Transverse colon (tissue), 4 donors: ENCODE results near the gene CCDC74A. TPM values are rescaled to one million over a fixed set of nuclear protein-coding genes. Genes with fewer than 3 reads are reported as not detected.
"Not testable (repeated sequence)": the region's sequence is repeated elsewhere in the genome, so short reads cannot be mapped to it uniquely, and the experiment has no call there.

ENCODE experiments used
- DNase-seq: peaks from one replicate; pipeline ENCODE4 v3.0.0-alpha.2; 2019
- H3K27ac ChIP-seq, 4 donors: fragments of 200-600 bp; sonication (generic); 2 replicates each; pipeline ENCODE4 v1.5.1; 2016 to 2018; ENCODE audit warnings: inconsistent platforms in 4 of 4
- H3K27me3 ChIP-seq: fragments of 200-600 bp; sonication (generic); 2 replicates; pipeline ENCODE4 v1.5.1; 2017; ENCODE audit warnings: inconsistent platforms
- H3K36me3 ChIP-seq, 4 donors: fragments of 200-600 bp; sonication (generic); 2 replicates each; pipeline ENCODE4 v1.5.1; 2017 to 2019; ENCODE audit warnings: inconsistent platforms in 4 of 4
- H3K4me1 ChIP-seq, 4 donors: fragments of 200-600 bp; sonication (generic); 2 replicates each; pipeline ENCODE4 v1.5.1; 2017 to 2020; ENCODE audit warnings: inconsistent platforms in 4 of 4
- H3K4me3 ChIP-seq, 4 donors: fragments of 200-600 bp; sonication (generic); 1 replicate in 1 of 4; 2 replicates in 3 of 4; pipeline versions ENCODE4 v1.5.1 to v1.6.1; 2017 to 2019; ENCODE audit warnings: inconsistent platforms in 4 of 4
- H3K9me3 ChIP-seq, 2 donors: fragments of 200-600 bp; sonication (generic); 2 replicates each; pipeline ENCODE4 v1.5.1; 2017 to 2019; ENCODE audit warnings: inconsistent platforms in 2 of 2
- CTCF ChIP-seq, 5 experiments: fragments of 200-600 bp in 3 of 5; fragments of 450-650 bp in 2 of 5; sonication (generic) in 3 of 5; IDR thresholded peaks; 1 replicate in 2 of 5; 2 replicates in 3 of 5; pipeline ENCODE4 v1.5.1; 2016 to 2017; ENCODE audit warnings: antibody characterized with exemption in 5 of 5, inconsistent platforms in 3 of 5, mild to moderate bottlenecking in 2 of 5, moderate library complexity in 1 of 5
- EP300 ChIP-seq: sonication (generic); formaldehyde crosslinking; IDR thresholded peaks from one replicate; pipeline ENCODE4 v1.6.1; 2017; ENCODE audit warnings: antibody characterized with exemption, low read depth
- POLR2A ChIP-seq: fragments of 450-650 bp; IDR thresholded peaks from one replicate; pipeline ENCODE4 v1.6.1; 2016; ENCODE audit warnings: antibody characterized with exemption, mild to moderate bottlenecking, moderate library complexity
- POLR2AphosphoS5 ChIP-seq, 3 donors: sonication (generic); formaldehyde crosslinking; IDR thresholded peaks; one replicate each; pipeline ENCODE4 v1.6.1; 2016; ENCODE audit warnings: antibody characterized with exemption in 3 of 3
- WGBS, 2 donors: methylation state at CpG; one replicate each; pipeline ENCODE4 v1.1.5; 2018; ENCODE audit warnings: low coverage in 1 of 2; 5-methylcytosine and 5-hydroxymethylcytosine counted together
- in situ Hi-C, 4 donors: fragments of 200-750 bp; cut with MboI; loops; one replicate each; pipeline versions ENCODE4 v1.15.0 to v1.15.1; 2017; ENCODE audit warnings: low sequenced_read_pairs in 3 of 4, low pct_ligation_motif_present in 1 of 4, low pct_unique_long_range_greater_than_20kb in 1 of 4
- intact Hi-C: fragments of 100-400 bp; cut with DNase I; formaldehyde crosslinking; loops from one replicate; pipeline ENCODE4 v1.15.1; 2023; ENCODE audit warnings: low total_unique reads
- total RNA-seq, 4 donors: library from RNA; depleted of rRNA; stranded (reverse); fragments of >200 nt; gene quantifications; one replicate each; pipeline ENCODE4 v1.1.0, GENCODE V29; 2016

CCDC74A gene
- total RNA-seq, 4 donors from 2014 or later, result 1.8 to 10.9 (median 4.4) TPM; not detected in 1

- H3K9me3 ChIP-seq, H3K27ac ChIP-seq, intact Hi-C loops, DNase-seq, H3K27me3 ChIP-seq, H3K36me3 ChIP-seq, H3K4me1 ChIP-seq, H3K4me3 ChIP-seq, in situ Hi-C loops: not testable (repeated sequence)
- WGBS, 2 donors, result 91% methylated on average over 18 of the region's 23 CpGs; no CpG with 5 or more reads in 1 of the 2 donors
These were observed 5.3 kb downstream of the CCDC74A start for GRCh38 chr2:131532723-131533608.

- intact Hi-C loops, H3K4me1 ChIP-seq, H3K27ac ChIP-seq, DNase-seq, H3K9me3 ChIP-seq, H3K4me3 ChIP-seq, H3K36me3 ChIP-seq, in situ Hi-C loops, H3K27me3 ChIP-seq: not testable (repeated sequence)
- WGBS, 2 donors, result 88% methylated on average over 10 of the region's 17 CpGs; no CpG with 5 or more reads in 1 of the 2 donors
These were observed 6.1 kb downstream of the CCDC74A start for GRCh38 chr2:131533609-131534316.

GRCh38 chr2:131534317-131534672, 6.6 kb downstream of the CCDC74A start:
- H3K4me3 ChIP-seq, DNase-seq, H3K27me3 ChIP-seq, in situ Hi-C loops, H3K9me3 ChIP-seq, intact Hi-C loops, H3K4me1 ChIP-seq, H3K36me3 ChIP-seq, H3K27ac ChIP-seq: not testable (repeated sequence)
- 94% methylated on average over 9 of the region's 13 CpGs; no CpG with 5 or more reads in 1 of the 2 donors for WGBS, 2 donors

- 87% methylated on average over 9 of the region's 11 CpGs; no CpG with 5 or more reads in 1 of the 2 donors for WGBS, 2 donors
- H3K27ac ChIP-seq, H3K36me3 ChIP-seq, H3K27me3 ChIP-seq, H3K4me1 ChIP-seq, H3K9me3 ChIP-seq, DNase-seq, intact Hi-C loops, H3K4me3 ChIP-seq, in situ Hi-C loops: not testable (repeated sequence)
These were observed 7.3 kb downstream of the CCDC74A start for GRCh38 chr2:131534965-131535364.

- TF ChIP-seq POLR2A, result no peak
- no peak for TF ChIP-seq EP300
- TF ChIP-seq POLR2AphosphoS5 (IDR thresholded peaks at IDR 0.05), result no peak
- no peak for TF ChIP-seq CTCF (IDR thresholded peaks at IDR 0.05)
- in situ Hi-C loops, result no loop called here
- no peak for DNase-seq
- Histone ChIP-seq H3K27me3 (no peaks in the 10 kb centered on the region), H3K36me3 (no peaks in the 10 kb centered on the region), H3K4me3 (no peak overlapping the region), H3K4me1 (no peaks in the 10 kb centered on the region), H3K27ac (no peak overlapping the region), H3K9me3 (no peaks in the 10 kb centered on the region)
- intact Hi-C loops, result no loop called here
- WGBS, 2 donors, result 62 to 80% methylated on average over 1 to 4 of the region's 4 CpGs
These were observed 7.8 kb downstream of the CCDC74A start for GRCh38 chr2:131535526-131535925.

- in situ Hi-C loops, result not testable (repeated sequence)
These were observed 8.5 kb downstream of the CCDC74A start for GRCh38 chr2:131535951-131536826.

GRCh38 chr2:131536841-131537240, 9.2 kb downstream of the CCDC74A start:
- H3K4me3 ChIP-seq, intact Hi-C loops, H3K4me1 ChIP-seq, in situ Hi-C loops, H3K9me3 ChIP-seq, DNase-seq, H3K36me3 ChIP-seq, H3K27ac ChIP-seq, H3K27me3 ChIP-seq: not testable (repeated sequence)
- 90% methylated on average over 14 of the region's 14 CpGs; no CpG with 5 or more reads in 1 of the 2 donors for WGBS, 2 donors

More at GRCh38 chr2:131535951-131536826, 8.5 kb downstream of the CCDC74A start:
- H3K9me3 ChIP-seq, DNase-seq, H3K4me1 ChIP-seq, H3K27ac ChIP-seq, intact Hi-C loops, H3K4me3 ChIP-seq, H3K36me3 ChIP-seq, H3K27me3 ChIP-seq: not testable (repeated sequence)
- 87% methylated on average over 17 of the region's 21 CpGs; no CpG with 5 or more reads in 1 of the 2 donors for whole genome bisulfite sequencing, 2 donors

- H3K27ac ChIP-seq, H3K4me1 ChIP-seq, H3K9me3 ChIP-seq, DNase-seq, in situ Hi-C loops, H3K36me3 ChIP-seq, H3K4me3 ChIP-seq, H3K27me3 ChIP-seq, intact Hi-C loops: not testable (repeated sequence)
- WGBS, 2 donors, result 87 to 91% methylated on average over 8 to 13 of the region's 13 CpGs
These were observed 11.2 kb downstream of the CCDC74A start for GRCh38 chr2:131538856-131539255.
